Measurements from ENCODE around the gene MAP2. TPM values are rescaled to one million over a fixed set of nuclear protein-coding genes. Genes with fewer than 3 reads are reported as not detected.

MAP2 gene
- total RNA-seq, 1 experiment from 2014 or later: 63.3 TPM

DNA sequence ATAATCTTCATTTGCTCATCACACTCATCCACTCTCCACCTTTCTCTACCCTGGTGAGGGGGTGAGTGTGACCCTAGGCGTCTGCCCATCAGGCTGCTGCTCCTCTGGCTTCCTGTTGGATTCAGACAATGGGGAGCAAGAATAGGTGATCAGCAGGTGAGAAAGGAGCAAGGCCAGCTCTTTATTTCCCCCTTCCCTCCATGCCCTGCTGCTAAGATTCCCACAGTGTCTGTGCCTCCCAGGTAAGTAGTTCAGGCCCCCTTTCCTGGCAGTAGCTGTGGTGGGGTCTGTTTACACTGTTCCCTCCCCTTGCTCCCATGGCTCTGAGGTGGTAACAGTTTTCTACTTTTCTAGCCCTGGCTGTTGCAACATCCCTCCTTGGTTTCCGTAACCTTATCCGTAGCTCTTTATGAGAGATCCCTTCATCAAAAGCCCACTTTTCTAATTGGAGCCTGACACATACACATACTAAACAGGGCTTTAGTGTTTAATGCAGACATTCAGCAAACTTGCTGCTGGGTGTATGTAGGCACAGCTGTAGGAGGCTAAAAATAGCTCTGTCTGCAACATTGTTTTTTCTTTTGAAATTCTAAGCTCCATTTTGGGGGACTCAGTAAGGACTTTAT, 27.5 kb downstream of the MAP2 start:
- H3K9me3 ChIP-seq (replicated peaks): no peaks in the 10 kb centered on the region
- H3K27me3 ChIP-seq: no peaks in the 10 kb centered on the region
- H3K36me3 ChIP-seq: no peaks in the 10 kb centered on the region
- DNase-seq: peak; percentile 17 to 62
- H3K27ac ChIP-seq: no peak overlapping the region; the same call in 1 of the 2 replicates
- peaks cover 9% of the 10 kb centered on the region for H3K4me1 ChIP-seq
- no peak overlapping the region for H3K4me3 ChIP-seq

GRCh38 chr2:209456489-209456888, 32.6 kb downstream of the MAP2 start:
- no peak overlapping the region for H3K27ac ChIP-seq
- peaks cover 20% of the 10 kb centered on the region for H3K4me1 ChIP-seq
- H3K9me3 ChIP-seq (replicated peaks): no peaks in the 10 kb centered on the region
- H3K27me3 ChIP-seq: no peaks in the 10 kb centered on the region
- no peaks in the 10 kb centered on the region for H3K36me3 ChIP-seq
- H3K4me3 ChIP-seq: no peak overlapping the region
- no peak for DNase-seq

DNA sequence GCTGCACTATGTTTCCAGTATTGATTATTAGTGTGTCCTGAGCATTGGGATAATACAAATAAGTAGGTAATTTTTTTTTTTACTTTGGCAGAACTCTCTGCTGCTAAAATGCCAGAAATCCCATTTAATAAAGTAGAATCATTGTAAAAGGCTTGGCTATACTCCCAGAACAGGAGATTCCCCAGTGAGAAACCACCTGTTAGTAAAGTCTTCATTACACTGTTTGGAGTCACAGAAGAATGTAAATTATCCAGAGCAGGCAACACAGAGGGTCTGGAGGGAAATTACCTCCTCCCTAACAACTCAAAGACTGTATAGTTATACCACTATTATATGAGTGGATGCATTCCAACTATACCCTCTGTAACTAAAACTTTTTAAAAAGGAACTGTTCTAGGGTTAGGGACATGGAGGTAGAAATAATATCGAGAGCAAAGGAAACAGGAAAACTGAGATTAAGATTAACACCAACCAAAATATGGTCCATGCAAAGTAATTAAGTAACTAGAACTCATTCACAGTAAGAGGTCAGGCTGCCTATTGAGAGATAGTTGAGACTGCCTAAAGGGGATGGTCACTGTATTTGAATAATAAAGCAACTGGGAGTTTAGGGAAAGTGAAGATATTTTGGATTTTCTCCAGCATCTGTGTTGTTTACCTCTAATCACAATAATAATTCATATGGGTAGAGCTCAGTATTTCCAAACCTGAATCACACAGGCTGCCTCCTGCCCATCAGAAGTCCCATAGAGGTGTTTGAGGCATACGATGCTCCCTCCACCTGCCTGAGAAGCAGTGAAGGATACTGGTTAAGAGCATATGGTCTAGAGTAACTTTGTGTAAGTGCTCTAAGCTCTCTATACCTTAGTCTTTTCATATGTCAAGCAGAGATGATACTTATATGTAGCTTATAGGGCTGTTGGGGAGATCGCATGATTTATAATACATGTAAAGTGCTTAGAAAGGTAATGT, 34.4 kb downstream of the MAP2 start:
- Histone ChIP-seq H3K36me3 (no peaks in the 10 kb centered on the region), H3K4me3 (no peak overlapping the region), H3K27me3 (no peaks in the 10 kb centered on the region), H3K4me1 (peaks cover 15% of the 10 kb centered on the region), H3K9me3 (replicated peaks) (no peaks in the 10 kb centered on the region), H3K27ac (peak overlapping the region; percentile 34)
- peak; percentile 31 to 83 for DNase-seq

DNA sequence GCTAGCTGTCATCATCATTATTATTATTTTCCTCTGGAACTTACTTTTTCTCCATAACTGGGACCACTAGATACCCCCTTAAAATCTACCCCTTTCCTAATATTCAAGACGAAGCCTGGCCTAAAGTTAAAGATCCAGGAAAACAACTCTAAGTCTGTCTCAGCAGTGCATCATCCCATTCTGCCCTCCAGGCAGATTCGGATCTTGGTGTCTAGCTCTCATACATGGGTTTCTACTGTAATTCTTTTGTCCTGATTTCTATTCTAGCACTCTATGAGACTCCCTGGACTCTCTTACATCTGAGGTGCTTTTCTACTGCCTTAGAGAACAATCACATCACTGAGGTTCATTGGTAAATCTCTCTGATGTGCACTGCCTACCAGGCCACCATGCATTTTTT, 35.5 kb downstream of the MAP2 start:
- Histone ChIP-seq H3K4me1 (peaks cover 15% of the 10 kb centered on the region), H3K27me3 (no peaks in the 10 kb centered on the region), H3K27ac (no peak overlapping the region), H3K36me3 (no peaks in the 10 kb centered on the region), H3K9me3 (replicated peaks) (no peaks in the 10 kb centered on the region), H3K4me3 (no peak overlapping the region)
- DNase-seq: no peak

GRCh38 chr2:209460151-209460761, 36.4 kb downstream of the MAP2 start:
- Histone ChIP-seq H3K4me1 (peaks cover 15% of the 10 kb centered on the region), H3K4me3 (no peak overlapping the region), H3K36me3 (no peaks in the 10 kb centered on the region), H3K27me3 (no peaks in the 10 kb centered on the region), H3K9me3 (replicated peaks) (no peaks in the 10 kb centered on the region), H3K27ac (no peak overlapping the region)
- DNase-seq: no peak

DNA sequence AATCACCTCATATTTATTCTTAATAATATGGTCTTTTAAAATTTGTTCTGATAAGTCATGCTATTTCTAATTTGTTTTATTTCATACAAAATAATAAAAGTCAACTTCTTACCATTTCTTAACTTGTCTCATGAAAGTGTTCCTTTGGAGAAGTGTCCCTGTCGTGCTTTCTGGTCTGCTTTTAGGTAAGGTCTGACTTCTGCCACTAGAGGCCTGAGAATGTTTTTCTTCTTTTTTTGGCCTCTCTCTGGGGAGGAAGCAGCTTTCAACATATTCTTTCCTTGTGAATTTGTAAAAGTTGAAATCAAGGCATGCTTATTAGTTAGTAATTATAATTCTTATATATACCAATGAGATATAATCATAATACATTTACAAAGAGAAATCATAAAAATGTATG, 39.4 kb downstream of the MAP2 start:
- Histone ChIP-seq H3K9me3 (replicated peaks) (no peaks in the 10 kb centered on the region), H3K36me3 (no peaks in the 10 kb centered on the region), H3K4me3 (no peak overlapping the region), H3K27me3 (no peaks in the 10 kb centered on the region), H3K4me1 (peaks cover 8% of the 10 kb centered on the region), H3K27ac (no peak overlapping the region)
- DNase-seq: no peak

DNA sequence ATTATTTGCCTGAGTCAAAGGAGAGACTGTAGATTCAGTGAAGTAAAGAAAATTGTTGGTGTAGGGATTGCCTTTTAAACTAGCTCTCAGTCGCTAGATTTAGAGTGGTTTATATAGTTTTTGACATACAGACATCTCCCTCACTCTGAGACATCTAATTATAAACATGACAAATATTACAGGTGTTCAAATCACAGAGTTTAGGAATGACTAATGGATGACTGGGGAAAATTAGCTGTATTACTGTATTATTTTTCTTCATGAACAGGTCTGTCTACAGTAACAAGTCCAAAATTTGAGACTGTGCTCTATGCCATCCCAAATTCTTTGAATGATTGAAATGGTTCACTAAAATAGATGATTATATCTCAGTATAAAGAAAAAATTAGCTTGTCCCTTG, 40.0 kb downstream of the MAP2 start:
- H3K27me3 ChIP-seq: no peaks in the 10 kb centered on the region
- no peaks in the 10 kb centered on the region for H3K36me3 ChIP-seq
- H3K4me1 ChIP-seq: peaks cover 2% of the 10 kb centered on the region
- DNase-seq: no peak
- H3K9me3 ChIP-seq (replicated peaks): no peaks in the 10 kb centered on the region
- no peak overlapping the region for H3K27ac ChIP-seq
- no peak overlapping the region for H3K4me3 ChIP-seq

DNA sequence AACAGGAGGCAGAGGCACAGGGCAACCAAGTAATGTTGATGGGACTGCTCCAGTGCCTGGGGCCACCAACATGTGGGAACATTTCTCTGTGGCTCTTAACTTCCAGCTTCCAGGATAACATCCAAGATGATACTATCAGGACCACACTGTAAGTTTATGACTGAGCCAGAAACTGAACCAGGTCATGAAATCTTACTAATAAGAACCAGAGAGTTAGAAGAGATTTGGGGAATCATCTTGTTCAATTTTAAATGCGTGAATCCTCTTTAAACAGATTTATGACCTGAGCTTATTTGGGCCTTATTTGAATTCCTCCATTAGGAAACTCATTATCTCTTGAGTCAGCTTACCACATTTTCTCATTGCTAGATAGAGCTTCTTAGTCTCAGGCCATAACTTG, 45.0 kb downstream of the MAP2 start:
- no peaks in the 10 kb centered on the region for H3K36me3 ChIP-seq
- no peak overlapping the region for H3K27ac ChIP-seq
- H3K27me3 ChIP-seq: no peaks in the 10 kb centered on the region
- DNase-seq: no peak
- no peak overlapping the region for H3K4me3 ChIP-seq
- H3K4me1 ChIP-seq: peaks cover 6% of the 10 kb centered on the region
- no peaks in the 10 kb centered on the region for H3K9me3 ChIP-seq (replicated peaks)

- no peaks in the 10 kb centered on the region for H3K27me3 ChIP-seq
- peaks cover 12% of the 10 kb centered on the region for H3K4me1 ChIP-seq
- H3K27ac ChIP-seq: no peak overlapping the region
- DNase-seq: no peak
- no peak overlapping the region for H3K4me3 ChIP-seq
- H3K9me3 ChIP-seq (replicated peaks): no peaks in the 10 kb centered on the region
- H3K36me3 ChIP-seq: no peaks in the 10 kb centered on the region
Observed at GRCh38 chr2:209469481-209469880, 45.6 kb downstream of the MAP2 start.

DNA sequence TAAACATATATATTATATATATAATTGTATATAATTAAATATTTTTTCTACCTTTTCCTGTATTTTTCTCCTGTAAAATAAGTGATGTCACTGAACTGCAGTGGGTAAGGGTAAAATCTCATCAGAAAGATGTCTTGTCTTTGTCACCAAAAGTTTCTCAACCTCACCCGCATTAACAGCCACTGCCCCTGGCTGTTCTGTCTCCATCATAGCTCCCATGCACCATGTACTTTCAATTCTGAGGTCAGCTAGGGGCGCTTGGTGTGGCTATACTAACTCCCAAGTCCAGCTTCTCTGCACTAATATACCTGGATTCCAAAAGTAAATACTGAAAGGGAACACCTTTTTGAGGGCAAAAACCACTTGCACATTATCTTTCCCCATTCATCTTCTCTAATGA, 46.6 kb downstream of the MAP2 start:
- DNase-seq: no peak
- H3K4me3 ChIP-seq: no peak overlapping the region
- H3K27ac ChIP-seq: no peak overlapping the region
- peaks cover 17% of the 10 kb centered on the region for H3K4me1 ChIP-seq
- no peaks in the 10 kb centered on the region for H3K36me3 ChIP-seq
- no peaks in the 10 kb centered on the region for H3K27me3 ChIP-seq
- H3K9me3 ChIP-seq (replicated peaks): no peaks in the 10 kb centered on the region

DNA sequence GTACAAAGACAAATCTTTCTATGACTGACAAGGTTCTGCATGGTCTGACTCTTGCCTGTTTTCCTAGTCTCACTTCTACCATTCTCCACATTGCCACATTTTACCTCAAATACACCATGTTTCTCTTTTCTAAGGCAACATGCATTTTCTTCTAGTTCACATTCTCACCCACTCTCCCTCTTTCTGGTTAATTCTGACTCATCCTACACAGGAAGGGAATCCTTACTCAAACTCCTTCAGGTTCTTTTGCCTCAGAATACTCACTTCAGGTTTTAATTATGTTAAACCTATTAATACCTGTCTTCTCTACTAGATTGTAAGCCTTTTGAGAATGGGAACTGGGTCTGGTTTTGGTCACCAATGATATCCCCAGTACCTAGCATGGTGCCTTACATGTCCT, 47.2 kb downstream of the MAP2 start:
- no peak overlapping the region for H3K4me3 ChIP-seq
- H3K9me3 ChIP-seq (replicated peaks): no peaks in the 10 kb centered on the region
- H3K27ac ChIP-seq: no peak overlapping the region
- no peaks in the 10 kb centered on the region for H3K27me3 ChIP-seq
- H3K4me1 ChIP-seq: peaks cover 23% of the 10 kb centered on the region
- DNase-seq: no peak
- no peaks in the 10 kb centered on the region for H3K36me3 ChIP-seq

DNA sequence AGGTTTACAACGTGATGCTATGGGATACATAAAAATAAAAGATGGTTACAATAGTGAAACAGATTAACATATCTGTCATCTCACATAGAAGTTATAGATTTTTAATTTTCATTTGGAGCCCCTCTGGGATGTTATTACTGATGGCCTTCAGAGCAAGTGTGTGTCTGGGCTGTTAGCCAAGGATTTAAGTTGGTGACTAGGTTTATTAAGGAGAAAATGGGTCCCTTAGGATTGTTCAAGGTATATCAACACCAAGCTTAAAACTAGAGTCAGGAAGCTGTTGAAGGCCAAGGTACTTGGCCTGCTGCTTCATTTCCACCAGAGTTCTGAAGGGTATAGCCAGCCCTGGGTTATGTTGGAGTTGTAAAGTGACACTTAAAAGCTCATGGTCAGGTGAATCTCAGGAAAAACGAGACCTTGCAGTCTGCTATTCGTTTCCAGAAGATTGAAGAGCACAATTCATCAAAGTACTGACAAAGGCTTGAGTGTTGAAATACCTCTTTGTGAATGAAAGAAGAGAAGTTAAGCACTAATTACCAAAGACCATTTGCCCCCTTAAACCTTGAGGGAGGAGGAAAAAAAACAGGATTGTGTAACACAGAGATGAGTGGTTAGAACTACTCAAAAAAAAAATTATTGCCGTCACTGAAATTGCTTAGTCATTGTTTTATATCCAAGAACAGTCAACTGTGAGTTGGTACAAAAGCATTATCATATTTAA, 48.4 kb downstream of the MAP2 start:
- Histone ChIP-seq H3K27ac (no peak overlapping the region), H3K4me1 (peaks cover 24% of the 10 kb centered on the region), H3K36me3 (no peaks in the 10 kb centered on the region), H3K27me3 (no peaks in the 10 kb centered on the region), H3K4me3 (no peak overlapping the region), H3K9me3 (replicated peaks) (no peaks in the 10 kb centered on the region)
- DNase-seq: no peak

- Histone ChIP-seq H3K4me1 (peaks cover 24% of the 10 kb centered on the region), H3K36me3 (no peaks in the 10 kb centered on the region), H3K9me3 (replicated peaks) (no peaks in the 10 kb centered on the region), H3K27ac (no peak overlapping the region), H3K27me3 (no peaks in the 10 kb centered on the region), H3K4me3 (no peak overlapping the region)
- no peak for DNase-seq
Observed at GRCh38 chr2:209472871-209473270, 49.0 kb downstream of the MAP2 start.

DNA sequence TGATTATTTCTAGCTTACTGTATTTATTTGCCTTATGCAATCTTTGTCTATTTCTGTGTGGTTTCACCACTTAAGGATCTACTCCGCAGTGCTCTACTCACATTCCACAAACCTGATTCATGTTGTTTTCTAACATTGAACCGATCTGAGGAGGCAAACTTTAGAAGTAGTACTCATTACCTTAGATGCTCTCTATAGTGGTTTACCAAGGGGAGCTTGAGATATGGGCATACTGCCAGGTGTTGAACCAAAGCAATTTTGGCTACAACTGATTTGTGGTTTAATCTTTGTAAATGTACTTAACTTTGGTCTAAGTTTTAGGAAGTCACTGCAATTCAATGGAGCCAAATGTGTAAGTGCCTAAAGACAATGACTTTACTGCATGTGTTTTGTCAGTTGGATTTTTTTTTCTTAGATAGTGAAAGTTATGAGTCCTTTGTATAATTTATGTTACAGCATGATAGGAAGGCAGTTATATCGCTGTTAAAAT, 50.1 kb downstream of the MAP2 start:
- H3K27ac ChIP-seq: no peak overlapping the region; the same call in 1 of the 2 replicates
- H3K4me3 ChIP-seq: no peak overlapping the region
- no peaks in the 10 kb centered on the region for H3K9me3 ChIP-seq (replicated peaks)
- no peaks in the 10 kb centered on the region for H3K36me3 ChIP-seq
- H3K4me1 ChIP-seq: peaks cover 24% of the 10 kb centered on the region
- peak; percentile 65 to 76 for DNase-seq
- H3K27me3 ChIP-seq: no peaks in the 10 kb centered on the region

All from SJCRH30 (cell line).